ENCODE measurements around the gene SAFB2. TPM values are rescaled to one million over a fixed set of nuclear protein-coding genes. Genes with fewer than 3 reads are reported as not detected.

The SAFB2 gene
- total and polyA plus RNA-seq, 2 donors (not counting 3 experiments of a cell fraction or from before 2014, with no cell fraction given): 24.6 to 85.9 TPM

DNA sequence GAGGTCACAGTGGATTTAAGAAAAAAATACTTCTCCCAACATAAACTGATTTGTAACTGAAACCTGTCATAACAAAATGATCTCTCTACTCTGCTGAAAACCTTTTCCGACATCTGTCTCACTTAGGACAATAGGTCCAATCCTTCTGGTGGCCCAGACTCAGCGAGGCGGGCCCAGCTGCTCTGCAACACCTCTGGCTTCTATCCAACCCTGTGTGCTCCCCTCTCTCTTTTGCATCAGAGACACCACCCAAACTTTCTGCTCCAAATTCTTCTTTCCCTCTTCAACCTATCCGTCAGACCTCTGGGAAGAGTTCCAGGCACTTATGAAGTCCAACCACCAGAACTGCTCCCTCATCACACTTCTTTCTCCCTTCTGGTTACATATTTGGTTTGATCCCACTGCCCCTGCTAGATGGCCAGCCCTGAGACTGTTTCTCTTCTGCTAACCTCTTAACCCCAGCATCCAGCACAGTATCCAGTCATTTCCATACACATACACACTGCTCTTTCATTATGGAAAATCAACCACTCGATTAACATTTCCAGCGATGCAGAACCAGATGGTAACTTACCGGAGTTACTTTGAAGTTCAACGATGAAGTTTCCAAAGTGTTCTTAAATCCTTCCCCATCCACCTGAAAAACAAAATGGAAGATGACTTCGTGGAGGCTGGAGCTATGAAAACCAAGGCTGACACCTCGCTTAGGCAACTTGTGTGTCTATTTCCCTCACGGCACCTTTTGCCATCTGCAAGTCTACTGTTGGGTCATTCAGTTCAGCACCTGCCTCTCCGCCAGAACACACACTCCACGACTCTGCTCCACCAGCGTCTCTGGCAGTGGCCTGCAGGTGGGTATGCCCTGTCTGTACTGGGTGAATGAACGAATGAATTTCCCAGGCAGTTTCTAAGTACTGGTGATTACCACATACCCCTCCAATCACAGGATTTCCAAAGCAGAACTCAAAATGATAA is 9.4 kb downstream of the SAFB2 start:
- Histone ChIP-seq H3K4me2 (ENCODE audit: insufficient read depth, low read length) (no peak overlapping the region), H3K9me1 (replicated peaks; ENCODE audit: control insufficient read depth, extremely low read depth, insufficient read depth, low read length) (no peaks in the 10 kb centered on the region), H3K27me3 (ENCODE audit: control insufficient read depth in 2 of 2, insufficient read depth in 2 of 2, low read length in 2 of 2) (no peaks in the 10 kb centered on the region), H3K9ac (replicated peaks; ENCODE audit: extremely low read depth, insufficient read depth, low read length) (no peak overlapping the region), H3K27ac (ENCODE audit: insufficient read depth, low read depth, low read length) (no peak overlapping the region), H3K9me3 (replicated peaks; ENCODE audit: control insufficient read depth, insufficient read depth, low read length) (no peaks in the 10 kb centered on the region), H4K20me1 (replicated peaks; ENCODE audit: control insufficient read depth, extremely low read depth, insufficient read depth, low read length) (peaks cover 5% of the 10 kb centered on the region), H3K36me3 (ENCODE audit: control insufficient read depth in 2 of 2, extremely low read depth in 1 of 2, insufficient read depth in 2 of 2, low read length in 2 of 2) (peaks cover 34 to 45% of the 10 kb centered on the region in 2 experiments), H3K4me3 (replicated peaks in 1 of 3; ENCODE audit: insufficient read depth in 1 of 3, low read depth in 1 of 3, low read length in 3 of 3) (no peak overlapping the region), H3K4me1 (ENCODE audit: control insufficient read depth, extremely low read depth, insufficient read depth, low read length) (no peaks in the 10 kb centered on the region), H2AFZ (ENCODE audit: low read depth, low read length) (no peak overlapping the region), H3K79me2 (ENCODE audit: control insufficient read depth, insufficient read depth, low read length) (peaks cover 20% of the 10 kb centered on the region)
- DNase-seq (ENCODE audit: low read depth, low spot score): no peak
- dilution Hi-C loops (cut with MboI; ENCODE audit: extremely low pct_ligation_motif_present, low sequenced_read_pairs) (no loop called here), intact Hi-C loops (cut with micrococcal nuclease) (no loop called here)
- TF ChIP-seq JUN (IDR thresholded peaks at IDR 0.05; ENCODE audit: borderline replicate concordance, insufficient read depth, insufficient read length, low read depth) (no peak), POLR2AphosphoS5 (IDR thresholded peaks at IDR 0.05; ENCODE audit: insufficient read depth, low read depth, low read length) (no peak), EZH2 (IDR thresholded peaks at IDR 0.05; ENCODE audit: borderline replicate concordance, low read depth, low read length, severe bottlenecking) (no peak), MYC (IDR thresholded peaks at IDR 0.05; ENCODE audit: low read depth, low read length) (no peak), GATA2 (IDR thresholded peaks at IDR 0.05; ENCODE audit: insufficient read depth, insufficient read length, low read depth, low read length) (no peak), CTCF (IDR thresholded peaks at IDR 0.05; ENCODE audit: extremely low read depth in 1 of 2, insufficient read depth in 1 of 2, low read depth in 1 of 2, low read length in 2 of 2) (no peak), POLR2A (IDR thresholded peaks at IDR 0.05; ENCODE audit: low read depth, low read length) (no peak), FOS (IDR thresholded peaks at IDR 0.05; ENCODE audit: borderline replicate concordance, insufficient read depth, low read length) (no peak)
- TF ChIP-seq, protein P1, sequence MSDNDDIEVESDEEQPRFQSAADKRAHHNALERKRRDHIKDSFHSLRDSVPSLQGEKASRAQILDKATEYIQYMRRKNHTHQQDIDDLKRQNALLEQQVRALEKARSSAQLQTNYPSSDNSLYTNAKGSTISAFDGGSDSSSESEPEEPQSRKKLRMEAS (IDR thresholded peaks at IDR 0.05; ENCODE audit: insufficient read depth, insufficient read length): no peak
- POLR2A ChIA-PET: no interaction called here
- CTCF ChIA-PET: no interaction called here
- BruUV-seq (replicated peaks): no TSS peak
- FAIRE-seq: no peak

Measured in endothelial cell of umbilical vein (primary cell).